ELF-1 (cell line): ENCODE data around the gene FAM193A.
"Not testable (repeated sequence)": the region's sequence is repeated elsewhere in the genome, so short reads cannot be mapped to it uniquely, and the experiment has no call there.

ENCODE experiments used
- DNase-seq: peaks from one replicate; pipeline ENCODE4 v3.0.0-alpha.2; 2016; ENCODE audit warnings: low read depth, low spot score

The FAM193A gene

DNA sequence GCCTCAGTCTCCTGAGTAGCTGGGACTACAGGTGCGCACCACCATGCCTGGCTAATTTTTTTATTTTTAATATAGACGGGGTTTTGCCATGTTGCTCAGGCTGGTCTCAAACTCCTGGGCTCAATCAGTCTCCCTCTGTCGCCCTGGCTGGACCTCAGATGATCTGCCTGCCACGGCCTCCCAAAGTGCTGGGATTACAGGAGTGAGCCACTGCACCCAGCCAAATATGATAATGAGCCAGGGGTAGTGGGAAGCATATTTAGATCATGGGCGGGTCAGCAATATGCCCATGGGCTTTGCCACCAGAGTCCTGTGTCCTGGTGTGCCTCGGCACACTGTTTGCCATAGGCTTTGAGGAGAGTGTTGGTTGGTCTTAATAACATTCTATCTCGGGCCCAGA is 71.8 kb downstream of the FAM193A start:
- DNase-seq, result no peak

DNA sequence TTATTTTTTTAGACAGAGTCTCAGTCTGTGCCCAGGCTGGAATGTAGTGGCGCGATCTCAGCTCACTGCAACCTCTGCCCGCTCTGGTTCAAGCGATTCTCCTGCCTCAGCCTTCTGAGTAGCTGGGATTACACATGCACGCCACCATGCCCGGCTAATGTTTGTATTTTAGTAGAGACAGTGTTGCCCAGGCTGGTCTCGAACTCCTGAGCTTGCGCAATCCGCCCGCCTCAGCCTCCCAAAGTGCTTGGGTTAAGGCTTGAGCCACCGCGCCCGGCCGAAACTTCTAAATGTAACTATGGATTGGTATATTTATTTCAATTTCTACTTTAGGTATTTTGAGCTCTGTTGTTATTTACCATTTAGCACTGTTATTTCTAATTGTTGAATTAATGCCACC is 79.4 kb downstream of the FAM193A start:
- DNase-seq, result no peak

DNA sequence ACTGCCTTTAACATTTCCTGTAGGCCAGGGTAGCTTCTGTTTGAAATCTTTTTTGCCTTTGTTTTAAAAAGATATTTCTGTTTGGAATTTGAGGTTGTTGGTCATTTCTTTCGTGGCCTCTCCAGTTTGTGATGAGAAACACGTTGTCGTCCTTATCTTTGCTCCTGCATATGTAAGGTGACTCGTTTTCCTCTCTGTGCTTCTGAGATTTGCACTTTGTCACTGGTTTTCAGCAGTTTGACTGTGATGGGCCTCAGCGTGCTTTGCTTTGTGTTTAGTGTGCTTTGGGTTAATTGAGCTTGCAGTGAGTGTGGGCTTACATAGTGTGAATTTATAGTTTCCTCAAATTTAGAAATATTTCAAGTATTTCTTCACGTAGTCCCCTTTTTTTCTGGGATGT is 81.5 kb downstream of the FAM193A start:
- no peak for DNase-seq

DNA sequence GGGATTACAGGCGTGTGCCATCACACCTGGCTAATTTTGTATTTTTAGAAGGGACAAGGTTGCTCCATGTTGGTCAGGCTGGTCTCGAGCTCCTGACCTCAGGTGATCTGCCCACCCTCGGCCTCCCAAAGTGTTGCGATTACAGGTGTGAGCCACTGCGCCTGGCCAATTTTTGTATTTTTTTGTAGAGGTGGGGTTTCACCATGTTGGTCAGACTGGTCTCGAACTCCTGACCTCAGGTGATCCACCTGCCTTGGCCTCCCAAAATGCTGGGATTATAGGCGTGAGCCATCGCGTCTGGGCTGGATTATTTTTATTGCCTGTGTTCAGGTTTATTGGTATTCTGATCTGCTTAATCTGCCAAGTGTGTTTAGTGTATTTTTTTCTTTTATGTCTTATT is 82.3 kb downstream of the FAM193A start:
- DNase-seq, result not testable (repeated sequence)

DNA sequence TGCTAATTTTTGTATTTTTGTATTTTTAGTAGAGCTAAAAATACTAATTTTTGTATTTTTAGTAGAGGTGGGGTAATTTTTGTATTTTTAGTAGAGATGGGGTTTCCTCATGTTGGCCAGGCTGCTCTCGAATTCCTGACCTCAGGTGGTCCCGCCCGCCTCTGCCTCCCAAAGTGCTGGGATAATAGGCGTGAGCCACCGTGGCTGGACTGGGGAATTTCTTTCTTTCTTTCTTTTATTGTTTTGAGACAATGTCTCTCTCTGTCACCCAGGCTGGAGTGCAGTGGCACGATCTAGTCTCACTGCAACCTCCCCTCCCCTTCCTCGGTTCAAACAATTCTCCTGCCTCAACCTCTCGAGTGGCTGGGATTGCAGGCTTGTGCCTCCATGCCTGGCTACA is 83.0 kb downstream of the FAM193A start:
- DNase-seq, result peak; percentile 58

DNA sequence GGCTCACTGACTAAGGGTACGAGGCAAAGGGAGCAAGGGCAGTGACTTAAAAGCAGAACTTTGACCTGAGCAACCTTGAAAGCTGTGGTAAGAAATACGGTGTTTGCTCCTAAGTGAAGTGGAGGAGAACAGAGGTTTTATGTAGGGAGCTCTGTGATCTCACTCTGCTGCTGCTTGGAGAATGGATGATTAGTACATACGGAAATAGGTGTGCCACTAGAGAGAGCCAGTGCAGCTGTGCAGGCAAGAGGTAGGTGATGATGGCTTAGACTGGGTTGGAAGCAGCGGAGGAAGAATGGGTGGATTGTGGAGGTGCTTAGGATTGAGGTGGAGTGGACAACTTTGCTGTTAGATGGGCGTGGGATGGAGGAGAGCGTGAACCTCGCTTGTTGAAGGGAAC is 85.0 kb downstream of the FAM193A start:
- no peak for DNase-seq

DNA sequence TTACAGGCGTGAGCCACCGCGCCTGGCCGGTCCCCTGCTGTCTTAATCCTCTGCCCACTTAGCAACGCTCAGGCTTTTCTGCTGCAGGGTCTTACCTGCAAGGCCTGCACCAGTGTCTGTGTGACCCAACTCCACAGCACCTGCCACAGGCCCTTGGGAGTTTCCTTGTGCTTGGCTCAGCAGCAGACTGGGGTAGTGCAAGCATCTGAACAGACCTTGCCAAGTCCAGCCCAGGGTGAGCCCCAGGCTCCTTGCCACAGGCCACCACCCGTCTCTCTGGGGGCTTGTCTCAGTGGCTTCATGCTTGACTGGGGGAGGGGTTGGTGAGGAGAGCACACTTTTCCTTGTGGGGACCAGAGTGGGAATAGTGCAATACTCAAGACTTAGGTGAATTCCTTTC is 87.0 kb downstream of the FAM193A start:
- no peak for DNase-seq

DNA sequence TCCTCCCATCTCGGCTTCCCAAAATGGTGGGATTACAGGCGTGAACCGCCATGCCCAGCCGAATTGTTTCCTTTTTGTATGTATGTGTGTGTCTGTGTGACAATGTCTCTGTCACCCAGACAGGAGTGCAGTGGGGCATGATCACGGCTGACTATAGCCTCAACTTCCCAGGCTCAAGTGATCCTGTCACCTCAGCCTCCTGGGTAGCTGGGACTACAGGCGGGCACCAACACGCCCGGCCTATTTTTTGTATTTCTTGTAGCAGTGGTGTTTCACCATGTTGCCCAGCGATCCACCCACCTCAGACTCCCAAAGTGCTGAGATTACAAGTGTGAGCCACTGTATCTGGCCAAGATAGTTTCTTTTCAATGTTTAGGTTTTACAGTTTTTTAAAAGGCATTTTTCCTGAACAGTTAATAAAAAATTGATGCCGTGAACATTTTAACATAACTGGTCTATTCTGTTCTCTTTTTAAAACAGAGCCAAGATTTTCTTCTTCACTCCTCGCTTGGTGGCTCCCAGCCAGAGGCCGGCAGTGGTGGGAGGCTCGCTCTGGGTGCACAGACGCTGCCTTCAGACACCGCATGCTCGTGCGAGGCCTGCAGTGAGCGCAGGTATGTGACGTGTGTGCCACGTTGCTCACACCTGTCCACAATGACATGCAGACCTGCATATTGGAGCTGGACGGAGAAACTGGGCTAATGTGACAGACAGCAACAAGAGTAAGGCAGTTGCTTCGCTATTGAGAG is 88.5 kb downstream of the FAM193A start:
- DNase-seq, result no peak

DNA sequence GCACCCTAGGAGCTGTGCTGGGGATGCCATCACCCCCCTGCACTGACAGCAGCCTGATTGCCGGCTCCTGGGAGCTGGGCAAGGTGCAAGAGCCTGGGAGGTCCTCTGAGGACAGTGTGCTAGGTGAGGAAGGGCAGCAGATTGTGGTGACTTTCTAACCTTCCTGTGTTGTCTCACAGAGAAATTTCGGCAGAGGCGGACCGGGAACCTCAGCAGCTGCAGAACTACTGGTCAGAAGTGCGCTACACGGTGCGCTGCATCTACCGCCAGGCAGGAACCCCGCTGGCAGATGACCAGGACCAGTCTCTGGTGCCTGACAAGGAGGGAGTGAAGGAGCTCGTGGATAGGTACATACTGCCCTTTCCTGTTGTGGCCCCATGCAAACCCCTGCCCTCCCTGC is 89.8 kb downstream of the FAM193A start:
- DNase-seq, result no peak

DNA sequence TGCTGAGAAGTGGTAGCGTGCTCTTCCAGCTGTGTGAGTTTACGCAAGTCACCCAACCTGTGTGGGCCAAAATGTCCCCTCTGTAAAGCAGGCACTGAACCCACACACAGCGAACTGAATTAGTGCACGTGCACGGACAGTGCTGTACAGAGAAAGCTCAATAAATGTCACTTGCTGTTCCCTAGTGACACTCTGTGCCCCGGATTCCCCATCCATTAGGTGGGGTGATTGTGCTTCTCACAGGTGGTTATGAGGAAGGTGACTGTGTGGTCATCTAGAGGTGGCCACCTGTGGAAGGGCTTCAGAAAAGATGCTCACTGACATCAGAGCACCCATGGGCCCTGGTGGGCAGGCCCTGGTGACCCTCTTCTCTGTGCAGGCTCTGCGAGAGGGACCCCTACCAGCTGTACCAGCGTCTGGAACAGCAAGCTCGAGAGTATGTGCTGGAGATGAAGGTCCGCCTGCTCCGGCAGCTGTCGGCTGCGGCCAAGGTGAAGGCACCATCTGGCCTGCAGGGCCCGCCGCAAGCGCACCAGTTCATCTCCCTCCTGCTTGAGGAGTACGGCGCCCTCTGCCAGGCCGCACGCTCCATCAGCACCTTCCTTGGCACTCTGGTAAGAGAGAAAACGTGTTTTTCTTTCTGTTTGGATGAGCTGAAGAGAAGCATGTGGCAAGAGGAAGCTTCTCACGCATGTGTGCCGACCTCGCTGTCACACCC is 94.3 kb downstream of the FAM193A start:
- DNase-seq, result no peak

DNA sequence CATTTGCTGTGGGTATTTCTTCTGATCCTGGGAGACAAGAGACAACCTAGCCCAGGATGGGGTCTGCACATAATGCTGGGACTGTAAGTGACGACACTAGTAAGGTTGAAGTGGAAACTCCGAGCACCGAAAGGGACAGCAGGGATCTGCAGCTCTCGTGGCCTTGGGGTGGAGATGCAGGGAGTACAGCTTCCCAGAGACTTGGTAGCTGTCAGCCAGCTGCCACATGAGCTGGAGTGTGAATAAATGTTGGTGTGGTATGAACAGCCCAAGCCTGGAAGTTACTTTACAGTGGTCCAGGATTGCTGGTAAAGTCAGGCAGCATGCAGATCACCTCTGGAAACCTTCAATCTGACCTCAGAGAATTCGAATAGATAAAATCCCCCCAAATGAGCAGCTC is 97.6 kb downstream of the FAM193A start:
- DNase-seq, result no peak

DNA sequence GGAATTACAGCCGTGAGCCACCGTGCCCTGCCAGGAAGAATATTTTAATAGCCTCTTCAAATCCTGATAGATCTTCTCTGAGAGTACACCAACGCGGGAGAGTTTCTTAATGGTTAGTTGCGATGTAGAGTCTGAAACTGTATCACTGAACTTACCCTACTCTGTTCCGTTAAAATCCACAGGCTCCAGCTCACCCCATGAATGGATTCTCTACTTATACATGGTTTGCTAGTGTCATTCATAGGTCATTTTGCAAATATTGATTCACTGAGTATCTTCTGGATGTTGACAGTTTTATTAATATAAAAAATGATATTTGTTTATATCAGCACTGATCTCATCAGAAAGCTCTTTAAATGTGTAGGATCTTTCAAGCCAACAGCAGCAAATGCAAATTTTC is 99.9 kb downstream of the FAM193A start:
- DNase-seq, result no peak

DNA sequence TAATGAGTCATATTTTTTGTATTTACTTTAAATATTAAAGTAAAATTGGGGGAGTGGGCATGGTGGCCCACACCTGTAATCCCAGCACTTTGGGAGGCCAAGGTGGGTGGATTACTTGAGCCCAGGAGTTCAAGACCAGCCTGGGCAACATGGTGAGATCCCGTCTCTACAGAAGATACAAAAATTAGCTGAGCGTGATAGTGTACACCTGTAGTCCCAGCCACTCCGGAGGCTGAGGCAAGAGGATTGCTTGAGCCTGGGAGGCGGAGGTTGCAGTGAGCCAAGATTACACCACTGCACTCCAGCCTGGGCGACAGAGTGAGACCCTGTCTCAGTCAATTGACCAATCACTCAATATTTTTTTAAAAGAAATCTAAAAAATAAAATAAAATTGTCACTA is 100.5 kb downstream of the FAM193A start:
- DNase-seq, result not testable (repeated sequence)

DNA sequence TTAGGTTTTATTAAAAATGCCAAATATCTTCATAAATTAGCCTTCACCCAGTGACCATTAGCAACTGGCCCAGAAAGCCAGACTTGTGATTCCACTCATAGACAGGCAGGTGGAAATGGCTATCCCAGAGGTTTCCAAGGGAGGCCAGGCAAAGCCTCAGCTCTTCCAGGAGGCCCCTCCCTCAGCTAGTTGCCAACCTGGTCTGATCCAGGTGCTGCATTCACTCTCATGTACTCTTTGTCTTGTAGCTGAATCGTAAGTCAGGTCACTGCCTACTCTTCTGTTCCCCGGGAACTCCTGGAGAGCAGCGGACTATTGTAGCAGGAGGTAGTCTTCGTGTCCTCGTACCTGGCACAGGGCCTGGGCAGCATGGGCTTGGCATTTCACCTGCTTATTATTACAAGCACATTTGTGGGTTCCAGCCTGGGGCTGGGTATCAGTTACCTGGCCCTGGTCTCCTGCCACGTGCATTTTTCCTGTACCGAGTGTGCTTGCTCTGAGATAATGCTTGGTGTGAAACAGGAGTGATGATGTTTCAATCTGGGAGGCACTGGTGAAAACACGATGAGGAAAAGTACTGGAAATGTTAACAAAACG is 101.6 kb downstream of the FAM193A start:
- DNase-seq, result no peak

DNA sequence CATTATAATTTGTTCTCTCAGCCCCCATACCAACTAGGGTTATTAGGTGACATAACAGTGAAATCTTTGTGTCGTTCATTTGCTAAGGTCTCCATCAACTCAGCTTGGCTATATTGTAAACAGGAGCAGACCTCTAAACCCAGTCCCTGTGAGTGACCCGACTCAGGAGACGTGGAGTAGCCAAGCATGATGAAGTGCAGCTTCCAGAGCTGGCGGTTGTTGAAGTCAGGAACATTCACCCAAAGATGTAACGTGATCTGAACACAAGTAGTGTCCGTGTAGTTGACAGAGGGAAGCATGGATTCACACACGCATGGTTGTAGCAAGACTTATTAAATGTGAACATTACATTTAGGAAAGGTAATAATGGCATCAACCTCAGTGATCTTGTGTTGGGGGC is 102.3 kb downstream of the FAM193A start:
- DNase-seq, result no peak

DNA sequence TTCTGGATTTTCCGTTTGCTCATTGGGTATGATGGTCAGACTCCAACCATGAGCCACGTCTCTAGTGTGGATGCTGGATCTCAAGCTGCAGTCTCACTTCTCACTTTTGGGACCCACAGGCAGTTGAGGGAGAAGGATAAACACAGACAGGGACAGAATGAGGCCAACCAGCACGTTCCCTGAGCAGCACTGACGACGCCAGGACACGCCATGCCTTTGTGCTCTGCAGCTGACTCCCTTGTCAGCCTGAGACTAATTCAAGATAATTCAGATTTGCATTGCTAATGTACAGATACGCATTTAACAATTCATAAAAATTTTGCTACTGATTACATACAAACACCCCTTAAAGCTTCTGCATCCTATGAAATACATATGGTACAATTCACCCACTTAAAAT is 106.5 kb downstream of the FAM193A start:
- no peak for DNase-seq

DNA sequence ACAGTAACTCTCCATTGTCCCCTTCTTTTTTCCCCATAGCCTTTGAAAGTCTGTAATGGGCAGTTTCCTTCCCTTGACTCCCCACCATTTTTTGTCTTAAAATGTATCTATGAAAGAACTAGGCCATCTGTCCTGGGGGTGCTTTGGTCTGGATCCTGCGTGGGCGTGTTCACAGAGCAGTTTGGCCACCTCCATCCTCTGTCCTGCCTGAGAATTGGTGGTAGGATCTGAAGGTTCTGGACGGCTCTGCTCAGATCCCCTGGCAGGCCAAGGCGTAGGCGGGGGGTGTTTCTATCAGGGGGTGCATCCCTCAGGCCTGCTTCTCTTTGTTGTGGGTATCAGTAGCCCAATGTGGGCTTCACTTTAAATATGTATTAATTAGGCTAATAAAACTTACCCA is 107.1 kb downstream of the FAM193A start:
- DNase-seq, result no peak

DNA sequence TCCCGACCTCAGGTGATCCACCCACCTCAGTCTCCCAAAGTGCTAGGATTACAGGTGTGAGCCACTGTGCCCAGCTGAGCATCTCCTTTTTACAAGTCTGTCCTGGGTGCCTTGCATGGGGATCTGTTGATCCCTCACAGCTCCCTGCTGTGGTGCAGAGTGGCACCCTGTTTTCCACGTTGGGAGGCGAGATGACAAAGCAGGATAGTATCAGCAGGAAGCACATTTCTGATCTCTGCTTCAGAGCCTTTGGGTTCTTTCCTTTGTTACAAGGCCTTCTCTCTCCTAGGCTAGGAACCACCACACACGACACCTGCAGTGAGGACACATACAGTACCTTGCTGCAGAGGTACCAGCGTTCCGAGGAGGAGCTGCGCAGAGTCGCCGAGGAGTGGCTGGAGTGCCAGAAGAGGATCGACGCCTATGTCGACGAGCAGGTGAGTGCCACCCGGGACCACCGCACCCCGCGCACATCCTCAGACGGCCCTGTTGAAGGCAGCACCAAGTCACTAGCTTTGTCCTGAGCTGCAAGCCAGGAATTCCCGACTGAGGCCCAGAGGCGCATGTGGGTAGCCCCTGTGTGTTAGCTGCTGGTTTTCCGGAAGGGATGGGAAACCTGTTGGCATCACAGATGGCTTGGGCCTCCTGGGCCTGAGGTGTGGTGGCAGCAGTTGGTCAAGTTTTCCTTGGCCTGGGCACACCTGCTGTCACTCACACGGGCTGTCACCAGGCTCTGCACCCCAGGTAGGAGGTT is 110.1 kb downstream of the FAM193A start:
- DNase-seq, result no peak

DNA sequence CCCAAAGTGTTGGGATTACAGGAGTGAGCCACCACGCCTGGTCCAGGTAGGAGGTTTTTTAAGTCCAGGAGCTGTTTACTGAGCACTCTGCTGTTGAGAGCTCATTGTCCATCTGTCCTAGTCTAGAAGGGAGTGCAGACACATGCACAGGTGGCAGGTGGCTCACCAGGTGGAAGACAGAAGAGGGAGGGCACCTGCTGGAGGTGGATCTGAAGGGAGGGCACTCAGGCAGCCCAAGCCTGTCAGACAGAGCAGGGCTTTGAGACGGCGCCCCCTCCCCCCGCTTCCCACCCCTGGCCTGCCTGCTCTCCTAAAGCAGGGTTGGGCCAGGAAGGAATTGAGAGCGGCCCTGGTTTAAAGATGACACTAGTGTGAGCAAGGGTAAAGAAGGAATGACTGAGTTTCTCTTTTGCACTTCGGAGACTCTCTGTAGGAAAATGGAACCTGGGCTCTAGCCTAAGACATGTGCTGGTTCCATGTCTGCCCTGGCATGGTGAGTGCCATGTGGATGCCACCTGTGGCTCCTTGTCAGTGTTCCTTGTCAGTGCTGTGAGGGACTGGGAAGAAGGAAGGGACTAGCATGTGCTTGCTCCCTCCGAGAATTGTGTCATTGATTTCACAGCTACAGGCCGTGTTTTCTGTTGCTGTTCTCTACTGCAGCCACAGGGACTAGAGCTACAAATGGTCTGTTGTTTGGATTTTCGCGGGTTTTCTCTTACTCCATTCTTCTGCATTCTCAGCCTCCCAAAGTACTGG is 111.1 kb downstream of the FAM193A start:
- no peak for DNase-seq

DNA sequence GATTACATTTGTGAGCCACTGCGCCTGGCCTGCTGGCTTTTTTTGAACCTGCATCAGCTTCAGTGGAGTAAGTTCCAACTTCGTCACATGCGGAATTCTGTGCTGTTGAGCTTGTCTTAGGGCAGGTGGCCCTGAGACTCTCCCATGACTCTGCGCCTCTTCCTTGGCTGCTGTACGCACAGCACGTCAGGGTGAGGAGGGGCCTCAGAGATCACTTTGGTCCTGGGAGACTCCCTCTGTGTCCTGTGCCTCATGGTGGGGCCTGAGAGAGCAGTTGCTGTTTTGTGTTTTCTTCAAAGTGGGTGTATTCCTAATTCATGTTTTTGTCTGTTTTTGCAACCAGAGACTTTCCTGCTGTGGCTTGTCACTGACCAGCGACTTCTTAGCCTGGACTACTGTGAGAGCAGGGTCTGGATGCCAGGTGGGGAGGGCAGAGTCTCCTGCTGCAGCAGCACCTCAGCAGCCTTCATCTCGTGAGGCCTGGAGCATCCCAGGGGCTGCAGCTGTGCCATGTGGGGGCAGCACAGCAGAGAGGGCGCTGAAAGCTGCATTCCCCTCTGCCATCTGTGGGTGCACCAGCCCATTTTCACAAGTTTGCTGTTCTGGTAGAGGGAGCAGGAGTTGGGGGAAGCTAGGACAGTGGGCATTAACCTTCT is 111.8 kb downstream of the FAM193A start:
- no peak for DNase-seq

DNA sequence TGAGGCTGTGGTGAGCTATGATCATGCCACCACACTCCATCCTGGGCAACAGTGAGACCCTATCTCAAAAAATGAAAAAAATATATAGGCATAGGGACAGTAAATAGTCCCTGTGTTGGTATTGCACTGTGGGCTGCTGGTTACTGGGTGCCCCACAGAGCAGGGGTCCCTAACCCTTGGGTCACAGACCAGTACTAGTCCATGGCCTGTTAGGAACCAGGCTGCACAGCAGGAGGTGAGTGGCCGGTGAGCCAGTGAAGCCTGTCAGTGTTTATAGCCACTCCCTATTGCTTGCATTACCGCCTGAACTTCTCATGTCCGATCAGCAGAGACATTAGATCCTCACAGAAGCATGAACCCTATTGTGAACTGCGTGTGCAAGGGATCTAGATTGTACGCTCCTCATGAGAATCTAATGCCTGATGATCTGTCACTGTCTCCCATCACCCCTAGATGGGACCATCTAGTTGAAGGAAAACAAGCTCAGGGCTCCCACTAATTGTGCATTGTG is 113.2 kb downstream of the FAM193A start:
- no peak for DNase-seq
